HG03354 (cell line): ENCODE measurements around the gene VPS33A.

Experiments used
- ATAC-seq: cut with Tn5 transposase; IDR thresholded peaks from one replicate; pipeline ENCODE4 v1.9.1; 2021; ENCODE audit warnings: mild to moderate bottlenecking; ENCODE audit not compliant: unreplicated experiment, poor library complexity, severe bottlenecking

The VPS33A gene

DNA sequence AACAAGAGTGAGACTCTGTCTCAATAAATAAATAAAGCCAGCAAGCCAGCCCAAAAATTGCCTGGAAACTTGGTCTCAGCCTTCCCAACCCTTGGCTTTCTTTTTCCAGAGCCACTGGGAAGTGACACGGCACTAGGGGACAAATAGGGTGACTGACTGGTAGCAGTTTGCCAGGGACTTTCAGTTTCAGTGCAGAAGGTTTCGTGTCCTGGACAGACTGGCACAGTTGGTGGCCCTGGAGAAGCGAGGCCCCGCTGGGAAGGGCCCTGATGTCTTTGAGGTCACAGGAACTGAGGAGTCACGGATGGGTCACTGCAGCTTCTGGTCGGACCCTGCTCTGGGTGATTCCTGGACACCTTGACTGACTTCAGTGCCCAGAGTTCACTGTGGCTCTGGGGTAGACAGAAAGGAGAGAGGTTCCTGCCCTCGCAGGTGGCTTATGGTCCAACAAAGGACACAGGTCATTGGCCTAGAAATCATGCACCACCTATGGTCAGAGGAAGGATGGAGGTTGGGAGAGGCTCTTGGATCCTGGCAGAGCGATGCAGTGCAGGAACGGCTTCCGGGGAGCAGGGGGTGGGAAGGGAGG lies 80.7 kb downstream of the VPS33A start:
- ATAC-seq, result no peak

DNA sequence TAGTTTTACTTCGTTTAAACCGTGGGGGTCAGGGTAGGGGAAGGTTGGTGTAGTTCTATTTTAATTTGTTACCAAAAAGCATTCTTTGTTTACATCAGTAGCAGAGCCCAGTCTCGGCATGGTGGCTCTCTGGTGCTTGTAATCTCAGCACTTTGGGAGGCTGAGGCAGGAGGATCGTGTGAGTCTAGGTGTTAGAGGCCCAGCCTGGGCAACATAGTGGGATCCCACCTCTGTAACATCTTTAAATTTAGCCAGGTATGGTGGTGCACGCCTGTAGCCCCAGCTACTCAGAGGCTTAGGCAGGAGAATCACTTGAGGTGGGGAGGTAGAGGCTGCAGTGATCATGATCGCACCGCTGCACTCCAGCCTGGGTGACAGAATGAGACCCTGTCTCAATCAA lies 81.2 kb downstream of the VPS33A start:
- ATAC-seq, result no peak

DNA sequence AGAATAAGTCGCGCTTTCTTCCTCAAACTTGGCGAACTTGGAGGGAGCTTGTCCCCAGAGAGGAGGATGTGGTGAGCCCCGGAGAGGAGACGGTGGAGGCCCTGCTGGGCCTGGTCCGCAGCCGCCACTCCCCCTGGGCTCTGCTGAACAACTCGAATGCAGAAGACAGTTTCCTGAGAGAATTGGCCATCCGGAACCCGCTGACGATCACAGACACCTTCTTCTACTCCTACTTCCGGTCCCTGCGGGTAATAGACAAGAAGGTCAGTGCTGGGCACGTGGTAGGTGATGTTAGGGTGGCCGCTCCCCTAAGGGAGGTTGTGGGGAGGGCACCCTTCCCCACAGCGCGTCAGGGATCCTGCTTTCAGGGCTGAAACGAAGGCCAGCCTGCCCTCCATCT lies 81.8 kb downstream of the VPS33A start:
- no peak for ATAC-seq

GRCh38 chr12:122183588-122183940 lies 82.7 kb downstream of the VPS33A start:
- no peak for ATAC-seq

- no peak for ATAC-seq
Measured at GRCh38 chr12:122182887-122183587, 83.3 kb downstream of the VPS33A start, which contains the start of gene LRRC43. LRRC43 (plus strand) TSS chr12:122183123; CDS start chr12:122183145, 22 bp downstream.
